Femur (tissue), 1 donor: Measurements from ENCODE around the gene THSD4.
"Not testable (repeated sequence)": the region's sequence is repeated elsewhere in the genome, so short reads cannot be mapped to it uniquely, and the experiment has no call there.

Source experiments
- DNase-seq: peaks from one replicate; pipeline ENCODE4 v3.0.0-alpha.2; 2017

The THSD4 gene

GRCh38 chr15:71362987-71363968, 248.0 kb downstream of the THSD4 start:
- no peak for DNase-seq

GRCh38 chr15:71364117-71364584, 248.9 kb downstream of the THSD4 start:
- no peak for DNase-seq

- DNase-seq: no peak
Measured at GRCh38 chr15:71366522-71366921, 251.3 kb downstream of the THSD4 start.

DNA sequence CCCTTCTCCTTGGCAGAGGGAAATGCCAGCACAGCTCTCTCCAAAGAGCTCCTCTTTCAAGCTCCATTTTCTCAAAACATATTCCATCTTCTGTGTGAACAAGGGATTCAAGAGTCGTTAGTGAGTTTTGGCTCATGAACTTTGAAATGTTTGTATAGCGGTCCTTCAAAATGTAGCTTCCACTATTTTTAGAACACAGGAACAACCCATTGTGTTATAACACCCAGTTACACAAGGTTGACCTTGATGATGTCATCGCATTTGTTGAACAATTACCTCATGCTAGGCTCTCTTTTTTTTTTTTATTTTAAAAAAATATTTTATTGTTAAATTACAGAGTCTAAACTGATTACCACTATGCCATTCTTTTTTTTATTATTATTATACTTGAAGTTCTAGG, 251.7 kb downstream of the THSD4 start:
- DNase-seq: no peak

DNA sequence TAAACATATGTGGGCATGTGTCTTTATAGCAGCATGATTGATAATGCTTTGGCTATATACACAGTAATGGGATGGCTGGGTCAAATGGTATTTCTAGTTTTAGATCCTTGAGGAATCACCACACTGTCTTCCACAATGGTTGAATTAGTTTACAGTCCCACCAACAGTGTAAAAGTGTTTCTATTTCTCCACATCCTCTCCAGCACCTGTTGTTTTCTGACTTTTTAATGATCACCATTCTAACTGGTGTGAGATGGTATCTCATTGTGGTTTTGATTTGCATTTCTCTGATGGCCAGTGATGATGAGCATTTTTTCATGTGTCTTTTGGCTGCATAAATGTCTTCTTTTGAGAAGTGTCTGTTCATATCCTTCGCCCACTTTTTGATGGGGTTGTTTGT, 252.5 kb downstream of the THSD4 start:
- DNase-seq: not testable (repeated sequence)

GRCh38 chr15:71372769-71373168, 257.5 kb downstream of the THSD4 start:
- not testable (repeated sequence) for DNase-seq

GRCh38 chr15:71373917-71374316, 258.6 kb downstream of the THSD4 start:
- DNase-seq: no peak

- no peak for DNase-seq
Measured at GRCh38 chr15:71374607-71375352, 259.5 kb downstream of the THSD4 start.

GRCh38 chr15:71375934-71376333, 260.7 kb downstream of the THSD4 start:
- no peak for DNase-seq

- DNase-seq: no peak
Measured at GRCh38 chr15:71379893-71380292, 264.6 kb downstream of the THSD4 start.

DNA sequence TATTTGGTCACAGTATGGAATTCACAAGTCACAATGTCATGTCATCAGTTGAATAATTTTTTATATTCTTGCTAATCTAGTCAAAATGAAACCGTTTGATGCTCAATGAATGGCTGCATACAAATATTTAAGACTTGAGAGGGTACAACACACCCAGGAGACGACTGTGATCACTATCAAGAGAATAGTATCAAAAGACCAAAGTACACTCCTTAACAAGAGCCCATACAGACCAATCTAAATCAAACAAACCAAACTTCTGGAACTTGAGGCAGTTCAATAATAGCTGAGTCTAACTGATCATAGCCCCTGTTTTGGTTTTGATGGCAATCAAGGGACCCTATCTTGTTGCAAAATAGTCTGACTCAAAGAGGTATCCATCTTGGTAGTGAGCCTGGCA, 265.1 kb downstream of the THSD4 start:
- no peak for DNase-seq

- no peak for DNase-seq
Measured at GRCh38 chr15:71384501-71384900, 269.2 kb downstream of the THSD4 start.

- DNase-seq: no peak
Measured at GRCh38 chr15:71385026-71385425, 269.8 kb downstream of the THSD4 start.

DNA sequence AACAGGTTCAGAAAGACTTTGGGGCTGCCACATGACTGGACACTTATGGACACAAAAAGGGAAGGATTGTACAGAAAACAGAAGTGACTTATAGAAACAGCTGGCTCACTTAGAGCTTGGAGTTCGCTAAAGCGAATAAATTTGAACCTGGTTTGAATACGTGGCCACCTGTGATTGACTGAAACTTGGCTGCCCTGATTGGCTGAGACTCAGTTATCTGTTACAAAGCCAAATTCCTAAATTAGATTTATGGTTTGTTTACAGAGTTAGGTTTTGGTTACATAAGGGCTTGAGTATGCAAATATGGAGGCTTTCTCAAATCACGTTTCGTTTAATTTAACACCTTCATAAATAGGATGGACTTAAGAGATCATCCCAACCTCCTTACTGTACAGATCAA, 270.2 kb downstream of the THSD4 start:
- DNase-seq: no peak

- DNase-seq: no peak
Measured at GRCh38 chr15:71386005-71386404, 270.7 kb downstream of the THSD4 start.

GRCh38 chr15:71386448-71387236, 271.4 kb downstream of the THSD4 start:
- no peak for DNase-seq

DNA sequence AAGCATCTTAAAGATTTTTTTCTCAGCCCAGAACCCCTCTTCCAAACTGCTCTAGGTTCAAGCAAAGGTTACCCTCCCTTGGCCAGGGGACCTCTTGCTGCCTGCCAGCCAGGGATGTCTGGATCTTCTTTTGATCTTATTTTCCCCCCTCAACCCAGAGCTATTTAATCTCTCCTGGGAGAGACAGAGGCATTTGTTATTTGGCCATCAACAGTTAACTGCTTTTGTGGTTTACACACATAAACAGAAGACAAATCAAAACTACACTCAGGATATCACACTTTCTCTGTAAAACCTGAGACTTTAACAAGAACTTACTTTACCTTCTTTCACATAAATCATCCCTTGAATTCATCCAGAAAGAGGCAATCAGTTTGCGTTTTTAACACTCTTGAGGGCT, 272.5 kb downstream of the THSD4 start:
- DNase-seq: no peak

- no peak for DNase-seq
Measured at GRCh38 chr15:71390096-71390495, 274.8 kb downstream of the THSD4 start.

DNA sequence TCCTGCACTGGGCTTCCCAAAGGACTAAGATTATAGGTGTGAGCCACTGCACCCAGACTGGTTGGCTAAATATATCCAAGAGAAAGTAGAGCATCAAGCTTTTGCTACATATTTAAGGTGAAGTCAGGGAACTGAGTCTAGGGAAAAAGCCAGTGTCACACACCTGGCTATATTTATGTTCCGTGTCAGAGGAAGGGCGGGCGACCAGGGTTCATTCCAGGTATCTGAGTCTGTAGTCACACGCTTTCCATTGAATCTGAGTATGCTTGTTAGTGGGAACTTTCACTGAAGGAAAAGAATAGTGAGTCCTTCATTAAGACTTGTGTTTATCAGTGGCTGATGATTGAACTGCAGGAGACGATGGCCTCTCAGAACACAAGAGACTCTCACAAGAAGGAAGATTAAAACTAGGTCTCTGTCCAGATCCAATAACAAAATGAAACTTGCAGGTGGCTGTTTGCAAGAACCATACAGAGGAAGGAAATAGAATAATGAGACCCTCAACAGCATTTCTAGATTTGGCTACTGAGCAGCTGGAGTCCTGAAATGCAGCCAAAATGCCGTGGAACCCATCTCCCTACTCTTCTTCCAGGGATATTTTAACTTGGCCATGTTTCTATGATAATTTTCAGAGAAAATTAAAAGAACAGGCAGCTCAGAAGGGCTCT, 276.3 kb downstream of the THSD4 start:
- DNase-seq: no peak

GRCh38 chr15:71392861-71393283, 277.6 kb downstream of the THSD4 start:
- DNase-seq: no peak

DNA sequence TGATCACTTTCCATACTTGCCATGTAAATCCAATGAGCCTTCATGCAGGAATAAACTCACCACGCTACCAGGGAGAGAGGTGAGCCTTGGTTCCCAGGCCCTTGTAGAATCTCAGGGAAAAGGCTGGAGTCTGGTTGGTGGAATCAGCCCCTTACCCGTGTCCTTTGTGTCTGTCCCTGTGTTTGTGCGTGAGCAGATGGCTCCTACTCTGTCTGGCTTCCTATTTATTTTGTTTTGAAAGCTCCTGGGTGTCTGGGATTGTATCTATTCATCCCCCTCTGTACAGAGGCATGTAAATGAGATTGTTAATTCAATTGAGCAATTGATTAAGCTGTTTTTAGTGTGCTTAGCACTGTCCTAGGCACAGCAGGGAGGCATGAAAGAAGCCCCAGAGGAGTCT, 278.1 kb downstream of the THSD4 start:
- no peak for DNase-seq

- DNase-seq: no peak
Measured at GRCh38 chr15:71396536-71397125, 281.4 kb downstream of the THSD4 start.
